ENCODE data around the gene LTF. TPM values are rescaled to one million over a fixed set of nuclear protein-coding genes. Genes with fewer than 3 reads are reported as not detected.
A peak's percentile ranks its signal among the peaks of the same experiment; 100 is the strongest.

Gene LTF
- total and polyA plus RNA-seq, 9 of the 15 experiments (the other 6 are each of a cell fraction or from before 2014, with no cell fraction given) = 0.07 TPM; not detected in 8

DNA sequence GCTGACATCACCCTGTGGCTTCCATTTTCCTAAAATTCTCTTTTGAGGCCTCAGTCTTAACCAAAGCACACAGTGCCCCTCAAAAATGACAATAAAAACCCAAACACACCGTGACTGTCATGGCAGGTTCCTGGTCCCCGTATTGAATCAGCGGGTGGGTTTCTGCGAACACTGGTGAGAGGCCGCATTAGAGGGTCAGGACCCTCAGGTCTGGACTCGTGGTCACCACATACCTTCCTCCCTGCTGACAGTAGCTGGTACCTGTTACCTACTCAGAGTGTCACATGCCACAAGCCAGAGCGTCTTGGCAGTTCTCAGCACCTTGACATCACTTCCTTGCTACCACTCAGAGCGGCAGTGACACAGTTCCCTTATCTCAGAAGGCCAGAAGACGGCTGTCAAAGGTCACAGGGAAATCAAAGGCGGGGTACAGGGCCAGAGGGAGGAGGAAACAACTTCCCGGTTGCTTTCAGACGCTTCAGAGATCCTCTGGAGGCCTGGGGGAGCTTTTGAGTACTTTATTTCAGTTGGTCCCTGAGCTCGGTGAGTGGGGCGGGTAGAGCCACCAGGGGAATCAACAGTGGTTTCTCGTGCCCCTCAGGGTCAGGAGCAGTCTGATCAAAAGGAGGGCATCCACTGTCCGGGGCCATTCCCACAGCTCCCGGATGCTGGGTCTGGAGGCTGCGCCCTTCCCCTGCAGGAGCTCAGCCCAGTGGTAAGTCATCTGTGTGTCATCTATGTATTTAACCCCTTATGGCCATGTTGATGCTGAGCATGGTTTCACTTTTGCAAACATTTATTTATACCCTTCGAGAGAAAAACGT lies 57.7 kb downstream of the LTF start, which contains the start of the genes CCR5AS and CCRL2 (continued):
- TF ChIP-seq, protein P1, sequence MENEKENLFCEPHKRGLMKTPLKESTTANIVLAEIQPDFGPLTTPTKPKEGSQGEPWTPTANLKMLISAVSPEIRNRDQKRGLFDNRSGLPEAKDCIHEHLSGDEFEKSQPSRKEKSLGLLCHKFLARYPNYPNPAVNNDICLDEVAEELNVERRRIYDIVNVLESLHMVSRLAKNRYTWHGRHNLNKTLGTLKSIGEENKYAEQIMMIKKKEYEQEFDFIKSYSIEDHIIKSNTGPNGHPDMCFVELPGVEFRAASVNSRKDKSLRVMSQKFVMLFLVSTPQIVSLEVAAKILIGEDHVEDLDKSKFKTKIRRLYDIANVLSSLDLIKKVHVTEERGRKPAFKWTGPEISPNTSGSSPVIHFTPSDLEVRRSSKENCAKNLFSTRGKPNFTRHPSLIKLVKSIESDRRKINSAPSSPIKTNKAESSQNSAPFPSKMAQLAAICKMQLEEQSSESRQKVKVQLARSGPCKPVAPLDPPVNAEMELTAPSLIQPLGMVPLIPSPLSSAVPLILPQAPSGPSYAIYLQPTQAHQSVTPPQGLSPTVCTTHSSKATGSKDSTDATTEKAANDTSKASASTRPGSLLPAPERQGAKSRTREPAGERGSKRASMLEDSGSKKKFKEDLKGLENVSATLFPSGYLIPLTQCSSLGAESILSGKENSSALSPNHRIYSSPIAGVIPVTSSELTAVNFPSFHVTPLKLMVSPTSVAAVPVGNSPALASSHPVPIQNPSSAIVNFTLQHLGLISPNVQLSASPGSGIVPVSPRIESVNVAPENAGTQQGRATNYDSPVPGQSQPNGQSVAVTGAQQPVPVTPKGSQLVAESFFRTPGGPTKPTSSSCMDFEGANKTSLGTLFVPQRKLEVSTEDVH (IDR thresholded peaks at IDR 0.05; ENCODE audit: low read depth, partially characterized antibody) = peak; percentile 56
- TF ChIP-seq, protein P2, sequence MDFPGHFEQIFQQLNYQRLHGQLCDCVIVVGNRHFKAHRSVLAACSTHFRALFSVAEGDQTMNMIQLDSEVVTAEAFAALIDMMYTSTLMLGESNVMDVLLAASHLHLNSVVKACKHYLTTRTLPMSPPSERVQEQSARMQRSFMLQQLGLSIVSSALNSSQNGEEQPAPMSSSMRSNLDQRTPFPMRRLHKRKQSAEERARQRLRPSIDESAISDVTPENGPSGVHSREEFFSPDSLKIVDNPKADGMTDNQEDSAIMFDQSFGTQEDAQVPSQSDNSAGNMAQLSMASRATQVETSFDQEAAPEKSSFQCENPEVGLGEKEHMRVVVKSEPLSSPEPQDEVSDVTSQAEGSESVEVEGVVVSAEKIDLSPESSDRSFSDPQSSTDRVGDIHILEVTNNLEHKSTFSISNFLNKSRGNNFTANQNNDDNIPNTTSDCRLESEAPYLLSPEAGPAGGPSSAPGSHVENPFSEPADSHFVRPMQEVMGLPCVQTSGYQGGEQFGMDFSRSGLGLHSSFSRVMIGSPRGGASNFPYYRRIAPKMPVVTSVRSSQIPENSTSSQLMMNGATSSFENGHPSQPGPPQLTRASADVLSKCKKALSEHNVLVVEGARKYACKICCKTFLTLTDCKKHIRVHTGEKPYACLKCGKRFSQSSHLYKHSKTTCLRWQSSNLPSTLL (IDR thresholded peaks at IDR 0.05) = no peak
- TF ChIP-seq TRIM24 (IDR thresholded peaks at IDR 0.05) (peak; percentile 74 to 80), PRMT5 (CRISPR knock-in tag; IDR thresholded peaks at IDR 0.05) (no peak), PHF20 (IDR thresholded peaks at IDR 0.05; ENCODE audit: partially characterized antibody) (no peak), ZNF445 (CRISPR knock-in tag; IDR thresholded peaks at IDR 0.05; ENCODE audit: low read depth) (no peak), HDAC3 (IDR thresholded peaks at IDR 0.05; ENCODE audit: borderline replicate concordance, partially characterized antibody) (peak; percentile 87), HNRNPUL1 (IDR thresholded peaks at IDR 0.05; ENCODE audit: low read length) (no peak; the same call in 1 of the 2 replicates), KAT7 (CRISPR knock-in tag; IDR thresholded peaks at IDR 0.05; ENCODE audit: borderline replicate concordance) (no peak), SMAD1 (IDR thresholded peaks at IDR 0.05; ENCODE audit: low read depth, low read length, partially characterized antibody) (no peak), POLR2B (IDR thresholded peaks at IDR 0.05; ENCODE audit: low read depth, partially characterized antibody) (peak; percentile 48), CBX8 (IDR thresholded peaks at IDR 0.05; ENCODE audit: borderline replicate concordance, extremely low read depth, low read depth, low read length, poor library complexity, severe bottlenecking) (no peak), WHSC1 (IDR thresholded peaks at IDR 0.05; ENCODE audit: low read length) (no peak)
- TF ChIP-seq, protein P3, sequence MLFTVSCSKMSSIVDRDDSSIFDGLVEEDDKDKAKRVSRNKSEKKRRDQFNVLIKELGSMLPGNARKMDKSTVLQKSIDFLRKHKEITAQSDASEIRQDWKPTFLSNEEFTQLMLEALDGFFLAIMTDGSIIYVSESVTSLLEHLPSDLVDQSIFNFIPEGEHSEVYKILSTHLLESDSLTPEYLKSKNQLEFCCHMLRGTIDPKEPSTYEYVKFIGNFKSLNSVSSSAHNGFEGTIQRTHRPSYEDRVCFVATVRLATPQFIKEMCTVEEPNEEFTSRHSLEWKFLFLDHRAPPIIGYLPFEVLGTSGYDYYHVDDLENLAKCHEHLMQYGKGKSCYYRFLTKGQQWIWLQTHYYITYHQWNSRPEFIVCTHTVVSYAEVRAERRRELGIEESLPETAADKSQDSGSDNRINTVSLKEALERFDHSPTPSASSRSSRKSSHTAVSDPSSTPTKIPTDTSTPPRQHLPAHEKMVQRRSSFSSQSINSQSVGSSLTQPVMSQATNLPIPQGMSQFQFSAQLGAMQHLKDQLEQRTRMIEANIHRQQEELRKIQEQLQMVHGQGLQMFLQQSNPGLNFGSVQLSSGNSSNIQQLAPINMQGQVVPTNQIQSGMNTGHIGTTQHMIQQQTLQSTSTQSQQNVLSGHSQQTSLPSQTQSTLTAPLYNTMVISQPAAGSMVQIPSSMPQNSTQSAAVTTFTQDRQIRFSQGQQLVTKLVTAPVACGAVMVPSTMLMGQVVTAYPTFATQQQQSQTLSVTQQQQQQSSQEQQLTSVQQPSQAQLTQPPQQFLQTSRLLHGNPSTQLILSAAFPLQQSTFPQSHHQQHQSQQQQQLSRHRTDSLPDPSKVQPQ (CRISPR knock-in tag; IDR thresholded peaks at IDR 0.05; ENCODE audit: borderline replicate concordance) = peak; percentile 49; the same call in 1 of the 2 replicates
- TF ChIP-seq, protein P4, sequence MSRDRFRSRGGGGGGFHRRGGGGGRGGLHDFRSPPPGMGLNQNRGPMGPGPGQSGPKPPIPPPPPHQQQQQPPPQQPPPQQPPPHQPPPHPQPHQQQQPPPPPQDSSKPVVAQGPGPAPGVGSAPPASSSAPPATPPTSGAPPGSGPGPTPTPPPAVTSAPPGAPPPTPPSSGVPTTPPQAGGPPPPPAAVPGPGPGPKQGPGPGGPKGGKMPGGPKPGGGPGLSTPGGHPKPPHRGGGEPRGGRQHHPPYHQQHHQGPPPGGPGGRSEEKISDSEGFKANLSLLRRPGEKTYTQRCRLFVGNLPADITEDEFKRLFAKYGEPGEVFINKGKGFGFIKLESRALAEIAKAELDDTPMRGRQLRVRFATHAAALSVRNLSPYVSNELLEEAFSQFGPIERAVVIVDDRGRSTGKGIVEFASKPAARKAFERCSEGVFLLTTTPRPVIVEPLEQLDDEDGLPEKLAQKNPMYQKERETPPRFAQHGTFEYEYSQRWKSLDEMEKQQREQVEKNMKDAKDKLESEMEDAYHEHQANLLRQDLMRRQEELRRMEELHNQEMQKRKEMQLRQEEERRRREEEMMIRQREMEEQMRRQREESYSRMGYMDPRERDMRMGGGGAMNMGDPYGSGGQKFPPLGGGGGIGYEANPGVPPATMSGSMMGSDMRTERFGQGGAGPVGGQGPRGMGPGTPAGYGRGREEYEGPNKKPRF (IDR thresholded peaks at IDR 0.05; ENCODE audit: low read depth, low read length) = no peak
- TF ChIP-seq, protein P5, sequence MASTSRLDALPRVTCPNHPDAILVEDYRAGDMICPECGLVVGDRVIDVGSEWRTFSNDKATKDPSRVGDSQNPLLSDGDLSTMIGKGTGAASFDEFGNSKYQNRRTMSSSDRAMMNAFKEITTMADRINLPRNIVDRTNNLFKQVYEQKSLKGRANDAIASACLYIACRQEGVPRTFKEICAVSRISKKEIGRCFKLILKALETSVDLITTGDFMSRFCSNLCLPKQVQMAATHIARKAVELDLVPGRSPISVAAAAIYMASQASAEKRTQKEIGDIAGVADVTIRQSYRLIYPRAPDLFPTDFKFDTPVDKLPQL (IDR thresholded peaks at IDR 0.05; ENCODE audit: extremely low read depth, insufficient read length) = no peak

Measured in K562 (cell line).